Measurements from ENCODE around the gene MDGA2.

- TF ChIP-seq CTCF (IDR thresholded peaks at IDR 0.05), result no peak
- TF ChIP-seq POLR2A (IDR thresholded peaks at IDR 0.05), result no peak
These were observed 414.1 kb downstream of the MDGA2 start for GRCh38 chr14:47261350-47261749.

All from heart left ventricle (tissue), 13 donors.